HG03558 (cell line): ENCODE results near the gene NCBP2.
A peak's percentile ranks its signal among the peaks of the same experiment; 100 is the strongest.
"Not testable (repeated sequence)": the region's sequence is repeated elsewhere in the genome, so short reads cannot be mapped to it uniquely, and the experiment has no call there.

Experiments used
- ATAC-seq: cut with Tn5 transposase; IDR thresholded peaks from one replicate; pipeline ENCODE4 v1.9.1; 2021; ENCODE audit warnings: moderate number of reproducible peaks; ENCODE audit not compliant: unreplicated experiment; ENCODE audit errors: extremely low read depth

Gene NCBP2

GRCh38 chr3:196968233-196969133 lies 26.2 kb upstream of the NCBP2 start, which contains the start of gene PIGZ:
Gene PIGZ, minus strand, starts transcription at chr3:196968833. Its CDS starts 16,802 bp downstream, at chr3:196952031.
- peak; percentile 26 for ATAC-seq

GRCh38 chr3:196967412-196968232 lies 25.3 kb upstream of the NCBP2 start:
- ATAC-seq, result no peak

GRCh38 chr3:196966526-196967401 lies 24.4 kb upstream of the NCBP2 start:
- ATAC-seq, result no peak

GRCh38 chr3:196965804-196966173 lies 23.5 kb upstream of the NCBP2 start:
- no peak for ATAC-seq

GRCh38 chr3:196965112-196965803 lies 22.9 kb upstream of the NCBP2 start:
- no peak for ATAC-seq

GRCh38 chr3:196963631-196963953 lies 21.3 kb upstream of the NCBP2 start:
- ATAC-seq, result no peak

- ATAC-seq, result no peak
Measured at GRCh38 chr3:196962930-196963630, 20.8 kb upstream of the NCBP2 start.

- ATAC-seq, result no peak
Measured at GRCh38 chr3:196962108-196962929, 20.0 kb upstream of the NCBP2 start.

GRCh38 chr3:196954832-196955231 lies 12.5 kb upstream of the NCBP2 start:
- ATAC-seq, result no peak

GRCh38 chr3:196951371-196951770 lies 9.0 kb upstream of the NCBP2 start:
- ATAC-seq, result no peak

- ATAC-seq, result no peak
Measured at GRCh38 chr3:196949750-196950149, 7.4 kb upstream of the NCBP2 start.

- no peak for ATAC-seq
Measured at GRCh38 chr3:196949285-196949619, 6.9 kb upstream of the NCBP2 start.

- no peak for ATAC-seq
Measured at GRCh38 chr3:196948442-196949284, 6.3 kb upstream of the NCBP2 start.

- ATAC-seq, result no peak
Measured at GRCh38 chr3:196947860-196948441, 5.6 kb upstream of the NCBP2 start.

- no peak for ATAC-seq
Measured at GRCh38 chr3:196947136-196947859, 5.0 kb upstream of the NCBP2 start.

GRCh38 chr3:196944037-196944790 lies 1.9 kb upstream of the NCBP2 start:
- ATAC-seq, result not testable (repeated sequence)
